IgD-negative memory B cell (primary cell): ENCODE data around the gene LYAR. TPM values are rescaled to one million over a fixed set of nuclear protein-coding genes. Genes with fewer than 3 reads are reported as not detected.

Experiments used
- H3K27ac Mint-ChIP-seq, 3 donors: one replicate each; pipeline ENCODE4 v1.8.0; 2020 to 2022; ENCODE audit warnings: mild to moderate bottlenecking in 3 of 3, mixed read lengths in 3 of 3, moderate library complexity in 1 of 3
- H3K27me3 Mint-ChIP-seq: one replicate; pipeline ENCODE4 v1.8.0; 2021; ENCODE audit warnings: mixed read lengths
- H3K36me3 Mint-ChIP-seq: one replicate; pipeline ENCODE4 v1.8.0; 2020; ENCODE audit warnings: mild to moderate bottlenecking, mixed read lengths
- H3K4me1 Mint-ChIP-seq, 3 donors: one replicate each; pipeline ENCODE4 v1.8.0; 2020 to 2022; ENCODE audit warnings: mixed read lengths in 3 of 3, mild to moderate bottlenecking in 1 of 3
- H3K4me3 Mint-ChIP-seq, 4 donors: one replicate each; pipeline ENCODE4 v1.8.0; 2020 to 2022; ENCODE audit warnings: mild to moderate bottlenecking in 4 of 4, mixed read lengths in 4 of 4, moderate library complexity in 3 of 4
- H3K9me3 Mint-ChIP-seq, 3 donors: one replicate each; pipeline ENCODE4 v1.8.0; 2020 to 2021; ENCODE audit warnings: mixed read lengths in 3 of 3, mild to moderate bottlenecking in 1 of 3
- polyA plus RNA-seq: library from polyadenylated mRNA; unstranded; fragments of 300-500 nt; fragmentation: Illumina TruSeq; gene quantifications from one replicate; pipeline ENCODE4 v1.2.3, GENCODE V29; 2021

Gene LYAR
- polyA plus RNA-seq, 1 donor from 2014 or later = 18.9 TPM

GRCh38 chr4:4227510-4228355 is 62.2 kb downstream of the LYAR start:
- H3K9me3 Mint-ChIP-seq = peaks cover 0 to 6% (median under 1%) of the 10 kb centered on the region in 3 donors
- H3K36me3 Mint-ChIP-seq = peaks cover 1% of the 10 kb centered on the region
- H3K27me3 Mint-ChIP-seq = peaks cover 39% of the 10 kb centered on the region
- peaks cover 0 to 7% (median 2%) of the 10 kb centered on the region in 3 donors for H3K4me1 Mint-ChIP-seq
- H3K4me3 Mint-ChIP-seq = peak overlapping the region in 1 of 4 donors; percentile 49
- H3K27ac Mint-ChIP-seq = no peak overlapping the region

- H3K27ac Mint-ChIP-seq = no peak within 1 kb of the TSS
- peak within 1 kb of the TSS in 1 of 4 donors; percentile 49 for H3K4me3 Mint-ChIP-seq
- peaks cover 39% of the 10 kb centered on the region for H3K27me3 Mint-ChIP-seq
- H3K4me1 Mint-ChIP-seq = peaks cover 0 to 7% (median 2%) of the 10 kb centered on the region in 3 donors
- peaks cover 1% of the 10 kb centered on the region for H3K36me3 Mint-ChIP-seq
- peaks cover 0 to 3% (median 0%) of the 10 kb centered on the region in 3 donors for H3K9me3 Mint-ChIP-seq
Measured at GRCh38 chr4:4226606-4227438, 63.1 kb downstream of the LYAR start, which contains the start of gene OTOP1. TSS of gene OTOP1 (minus strand) at chr4:4226929. CDS start at chr4:4226864, 65 bp downstream.

- Mint-ChIP-seq H3K4me3 (no peak overlapping the region), H3K27me3 (peaks cover 40% of the 10 kb centered on the region), H3K27ac (no peak overlapping the region)
Measured at GRCh38 chr4:4225915-4226605, 63.9 kb downstream of the LYAR start.

More at GRCh38 chr4:4225915-4226605, 63.9 kb downstream of the LYAR start:
- H3K4me1 Mint-ChIP-seq = peaks cover 0 to 7% (median 2%) of the 10 kb centered on the region in 3 donors
- peaks cover 0 to 2% (median 0%) of the 10 kb centered on the region in 3 donors for H3K9me3 Mint-ChIP-seq
- H3K36me3 Mint-ChIP-seq = peaks cover 1% of the 10 kb centered on the region

Other genes with a start within 250 kb of the LYAR start
- not detected for gene OTOP1, start 63.2 kb downstream of the LYAR start, polyA plus RNA-seq
- gene TMEM128, start 41.9 kb downstream of the LYAR start, polyA plus RNA-seq = 23.2 TPM
- 7.8 TPM for gene ZBTB49, start 97 bp upstream of the LYAR start, polyA plus RNA-seq
- gene NSG1, start 96.9 kb upstream of the LYAR start, polyA plus RNA-seq = 0.69 TPM